Measurements from ENCODE around the gene SLC25A22. TPM values are rescaled to one million over a fixed set of nuclear protein-coding genes. Genes with fewer than 3 reads are reported as not detected.

Gene SLC25A22
- total and polyA plus RNA-seq, 10 of the 15 experiments (the other 5 are each of a cell fraction or from before 2014, with no cell fraction given), result 0.27 to 27.0 (median 8.2) TPM

- TF ChIP-seq, protein P1, sequence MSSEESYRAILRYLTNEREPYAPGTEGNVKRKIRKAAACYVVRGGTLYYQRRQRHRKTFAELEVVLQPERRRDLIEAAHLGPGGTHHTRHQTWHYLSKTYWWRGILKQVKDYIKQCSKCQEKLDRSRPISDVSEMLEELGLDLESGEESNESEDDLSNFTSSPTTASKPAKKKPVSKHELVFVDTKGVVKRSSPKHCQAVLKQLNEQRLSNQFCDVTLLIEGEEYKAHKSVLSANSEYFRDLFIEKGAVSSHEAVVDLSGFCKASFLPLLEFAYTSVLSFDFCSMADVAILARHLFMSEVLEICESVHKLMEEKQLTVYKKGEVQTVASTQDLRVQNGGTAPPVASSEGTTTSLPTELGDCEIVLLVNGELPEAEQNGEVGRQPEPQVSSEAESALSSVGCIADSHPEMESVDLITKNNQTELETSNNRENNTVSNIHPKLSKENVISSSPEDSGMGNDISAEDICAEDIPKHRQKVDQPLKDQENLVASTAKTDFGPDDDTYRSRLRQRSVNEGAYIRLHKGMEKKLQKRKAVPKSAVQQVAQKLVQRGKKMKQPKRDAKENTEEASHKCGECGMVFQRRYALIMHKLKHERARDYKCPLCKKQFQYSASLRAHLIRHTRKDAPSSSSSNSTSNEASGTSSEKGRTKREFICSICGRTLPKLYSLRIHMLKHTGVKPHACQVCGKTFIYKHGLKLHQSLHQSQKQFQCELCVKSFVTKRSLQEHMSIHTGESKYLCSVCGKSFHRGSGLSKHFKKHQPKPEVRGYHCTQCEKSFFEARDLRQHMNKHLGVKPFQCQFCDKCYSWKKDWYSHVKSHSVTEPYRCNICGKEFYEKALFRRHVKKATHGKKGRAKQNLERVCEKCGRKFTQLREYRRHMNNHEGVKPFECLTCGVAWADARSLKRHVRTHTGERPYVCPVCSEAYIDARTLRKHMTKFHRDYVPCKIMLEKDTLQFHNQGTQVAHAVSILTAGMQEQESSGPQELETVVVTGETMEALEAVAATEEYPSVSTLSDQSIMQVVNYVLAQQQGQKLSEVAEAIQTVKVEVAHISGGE (CRISPR knock-in tag; IDR thresholded peaks at IDR 0.05), result no peak
- TF ChIP-seq SUZ12 (IDR thresholded peaks at IDR 0.05; ENCODE audit: unreplicated experiment) (no peak), POLR2AphosphoS2 (IDR thresholded peaks at IDR 0.05; ENCODE audit: low read depth, low read length) (peak; percentile 95), ETV6 (conservative IDR thresholded peaks at IDR 0.05 in 1 of 2, IDR thresholded peaks at IDR 0.05 in 1 of 2; ENCODE audit: borderline replicate concordance in 1 of 2, low read depth in 1 of 2) (no peak), NFYB (IDR thresholded peaks at IDR 0.05; ENCODE audit: insufficient read depth, low read depth, low read length) (no peak), TBL1XR1 (IDR thresholded peaks at IDR 0.05; ENCODE audit: low read depth, low read length) (0 out of 2 replicates have a peak, but pooled peaks have one; percentile 7), RCOR1 (conservative IDR thresholded peaks at IDR 0.05; ENCODE audit: low read depth, low read length) (no peak), NFXL1 (IDR thresholded peaks at IDR 0.05; ENCODE audit: borderline replicate concordance) (no peak), HDGF (IDR thresholded peaks at IDR 0.05) (no peak), SMAD5 (IDR thresholded peaks at IDR 0.05; ENCODE audit: low read depth) (peak; percentile 92), STAT1 (conservative IDR thresholded peaks at IDR 0.05) (peak; percentile 100), ATF7 (IDR thresholded peaks at IDR 0.05; ENCODE audit: low read depth) (peak; percentile 96), SIX5 (IDR thresholded peaks at IDR 0.05; ENCODE audit: low read depth, low read length, severe bottlenecking) (peak; percentile 60), SREBF1 (IDR thresholded peaks at IDR 0.05; ENCODE audit: low read length) (peak; percentile 95), NR2C2 (IDR thresholded peaks at IDR 0.05; ENCODE audit: borderline replicate concordance, control insufficient read depth, insufficient read length, low read depth) (no peak), HDAC2 (IDR thresholded peaks at IDR 0.05) (no peak), TCF3 (IDR thresholded peaks at IDR 0.05; ENCODE audit: borderline replicate concordance, insufficient read depth, low read depth, low read length) (peak; percentile 86), SIN3A (IDR thresholded peaks at IDR 0.05; ENCODE audit: low read depth, low read length) (peak; percentile 82; the same call in 1 of the 2 replicates), EP300 (IDR thresholded peaks at IDR 0.05; ENCODE audit: borderline replicate concordance in 1 of 2, control insufficient read depth in 1 of 2, low read depth in 2 of 2, low read length in 2 of 2) (0 out of 4 replicates have a peak, but pooled peaks of 1 of the 2 experiments have one; percentile 10), HDAC6 (IDR thresholded peaks at IDR 0.05; ENCODE audit: unreplicated experiment) (peak; percentile 85), MAX (IDR thresholded peaks at IDR 0.05; ENCODE audit: low read depth, low read length) (peak; percentile 90), JUND (IDR thresholded peaks at IDR 0.05; ENCODE audit: low read depth, low read length) (peak; percentile 99)
- TF ChIP-seq, protein P2, sequence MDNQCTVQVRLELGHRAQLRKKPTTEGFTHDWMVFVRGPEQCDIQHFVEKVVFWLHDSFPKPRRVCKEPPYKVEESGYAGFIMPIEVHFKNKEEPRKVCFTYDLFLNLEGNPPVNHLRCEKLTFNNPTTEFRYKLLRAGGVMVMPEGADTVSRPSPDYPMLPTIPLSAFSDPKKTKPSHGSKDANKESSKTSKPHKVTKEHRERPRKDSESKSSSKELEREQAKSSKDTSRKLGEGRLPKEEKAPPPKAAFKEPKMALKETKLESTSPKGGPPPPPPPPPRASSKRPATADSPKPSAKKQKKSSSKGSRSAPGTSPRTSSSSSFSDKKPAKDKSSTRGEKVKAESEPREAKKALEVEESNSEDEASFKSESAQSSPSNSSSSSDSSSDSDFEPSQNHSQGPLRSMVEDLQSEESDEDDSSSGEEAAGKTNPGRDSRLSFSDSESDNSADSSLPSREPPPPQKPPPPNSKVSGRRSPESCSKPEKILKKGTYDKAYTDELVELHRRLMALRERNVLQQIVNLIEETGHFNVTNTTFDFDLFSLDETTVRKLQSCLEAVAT (IDR thresholded peaks at IDR 0.05), result no peak
- TF ChIP-seq, protein P3, sequence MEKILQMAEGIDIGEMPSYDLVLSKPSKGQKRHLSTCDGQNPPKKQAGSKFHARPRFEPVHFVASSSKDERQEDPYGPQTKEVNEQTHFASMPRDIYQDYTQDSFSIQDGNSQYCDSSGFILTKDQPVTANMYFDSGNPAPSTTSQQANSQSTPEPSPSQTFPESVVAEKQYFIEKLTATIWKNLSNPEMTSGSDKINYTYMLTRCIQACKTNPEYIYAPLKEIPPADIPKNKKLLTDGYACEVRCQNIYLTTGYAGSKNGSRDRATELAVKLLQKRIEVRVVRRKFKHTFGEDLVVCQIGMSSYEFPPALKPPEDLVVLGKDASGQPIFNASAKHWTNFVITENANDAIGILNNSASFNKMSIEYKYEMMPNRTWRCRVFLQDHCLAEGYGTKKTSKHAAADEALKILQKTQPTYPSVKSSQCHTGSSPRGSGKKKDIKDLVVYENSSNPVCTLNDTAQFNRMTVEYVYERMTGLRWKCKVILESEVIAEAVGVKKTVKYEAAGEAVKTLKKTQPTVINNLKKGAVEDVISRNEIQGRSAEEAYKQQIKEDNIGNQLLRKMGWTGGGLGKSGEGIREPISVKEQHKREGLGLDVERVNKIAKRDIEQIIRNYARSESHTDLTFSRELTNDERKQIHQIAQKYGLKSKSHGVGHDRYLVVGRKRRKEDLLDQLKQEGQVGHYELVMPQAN (conservative IDR thresholded peaks at IDR 0.05), result peak; percentile 92
Measured at GRCh38 chr11:842370-843002, 44.4 kb upstream of the SLC25A22 start, which contains the start of the genes POLR2L and TSPAN4 (continued).
